HG02678 (cell line): ENCODE data around the gene CCDC120.
A peak's percentile ranks its signal among the peaks of the same experiment; 100 is the strongest.

Experiments used
- ATAC-seq: cut with Tn5 transposase; IDR thresholded peaks from one replicate; pipeline ENCODE4 v1.9.1; 2021; ENCODE audit warnings: mild to moderate bottlenecking, moderate library complexity; ENCODE audit not compliant: unreplicated experiment

Gene CCDC120

DNA sequence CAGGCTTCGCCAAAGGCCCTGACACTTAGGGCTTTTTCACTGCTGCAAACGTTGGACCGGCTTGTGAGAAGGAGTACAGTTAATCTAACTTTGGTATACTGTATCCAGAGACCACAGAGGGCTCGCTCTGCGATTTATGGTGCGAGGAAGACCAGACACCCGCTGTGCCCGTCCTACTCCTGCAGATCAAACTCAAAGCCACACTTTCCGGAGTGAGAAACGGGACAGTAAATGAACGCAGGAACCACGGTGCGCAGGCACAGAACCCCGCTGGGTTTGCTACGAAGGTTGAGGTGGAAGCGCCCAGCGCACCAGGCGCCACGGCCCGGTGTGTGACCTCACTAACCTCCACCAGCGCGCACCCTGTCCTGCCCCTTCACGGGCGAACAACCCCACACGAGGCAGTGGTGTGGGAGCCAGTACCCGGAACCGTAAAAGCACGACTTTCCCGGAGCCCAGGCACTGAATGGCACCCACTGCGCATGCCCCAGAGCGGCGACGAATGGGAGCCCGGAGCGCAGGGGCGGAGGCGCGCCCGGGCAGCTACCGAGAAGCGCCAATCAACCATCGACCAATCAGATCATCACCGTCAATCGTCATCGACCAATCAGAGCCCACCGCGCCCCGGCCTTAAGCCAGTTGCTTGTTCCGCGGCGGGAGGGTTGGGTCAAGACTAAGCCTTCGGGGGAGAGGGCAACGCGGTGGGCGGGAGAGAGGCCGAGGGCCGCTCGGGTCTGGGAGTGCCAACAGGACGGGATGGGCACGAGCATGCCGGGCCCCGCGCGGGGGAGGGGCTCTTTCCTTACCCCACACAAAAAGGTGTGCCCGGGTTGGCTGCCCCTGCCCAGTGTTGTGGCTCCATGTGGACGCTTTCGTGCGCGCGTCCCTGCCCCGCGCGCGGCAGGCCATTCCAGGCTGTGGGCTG, 42.2 kb downstream of the CCDC120 start:
- ATAC-seq: peak; percentile 94

DNA sequence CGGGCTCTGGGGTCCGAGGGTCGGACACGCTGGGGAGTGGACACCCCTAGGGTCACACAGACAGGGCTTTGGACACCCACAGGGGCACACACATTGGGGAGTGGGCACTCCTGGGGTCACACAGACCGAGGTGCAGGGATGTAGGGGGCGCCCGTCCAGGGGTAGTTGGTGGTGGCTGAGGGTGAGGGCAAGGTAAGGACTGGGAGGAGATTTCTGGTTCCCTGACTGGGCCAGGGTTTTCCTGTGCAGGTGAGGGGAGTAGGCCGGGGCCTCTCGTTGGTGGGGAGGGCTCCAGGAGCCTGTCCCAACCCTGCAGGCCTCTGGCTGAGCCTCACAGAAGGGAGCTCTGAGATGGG, 42.8 kb downstream of the CCDC120 start:
- ATAC-seq: no peak

DNA sequence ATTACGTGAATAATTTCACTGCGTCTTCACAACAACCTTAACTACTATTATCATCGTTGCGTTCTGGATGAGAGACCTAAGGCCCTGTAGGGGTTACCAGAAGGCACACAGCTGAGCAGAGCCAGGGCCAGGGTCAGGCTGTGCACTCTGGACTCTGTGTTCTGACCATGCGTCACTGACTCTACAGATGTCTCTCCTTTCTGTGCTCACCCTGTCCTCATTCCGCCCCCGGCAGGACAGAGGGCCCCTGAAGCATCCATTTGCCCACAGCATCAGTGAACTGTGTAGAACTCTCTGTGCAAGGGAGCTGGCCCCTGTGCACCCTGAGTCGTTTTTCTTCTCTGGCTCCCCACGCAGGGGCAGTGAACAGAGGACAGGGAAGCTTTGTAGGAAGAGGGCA, 43.4 kb downstream of the CCDC120 start:
- no peak for ATAC-seq

DNA sequence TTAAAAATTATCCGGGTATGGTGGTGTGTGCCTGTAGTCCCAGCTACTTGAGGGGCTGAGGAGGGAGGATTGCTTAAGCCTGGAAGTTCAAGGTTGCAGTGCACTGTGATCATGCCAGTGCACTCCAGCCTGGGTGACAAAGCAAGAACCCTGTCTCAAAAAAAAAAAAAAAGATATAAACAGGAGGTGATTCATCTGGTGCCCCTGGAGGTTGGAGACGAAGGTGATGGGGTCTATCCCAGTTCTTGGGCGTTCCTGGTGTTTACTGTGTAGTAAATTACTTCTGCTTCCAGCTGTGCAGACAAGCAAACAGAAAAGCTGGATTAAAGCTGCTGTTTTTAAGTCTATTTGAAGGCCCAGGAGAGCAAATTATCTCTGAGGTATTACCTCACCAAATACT, 44.8 kb downstream of the CCDC120 start:
- no peak for ATAC-seq

DNA sequence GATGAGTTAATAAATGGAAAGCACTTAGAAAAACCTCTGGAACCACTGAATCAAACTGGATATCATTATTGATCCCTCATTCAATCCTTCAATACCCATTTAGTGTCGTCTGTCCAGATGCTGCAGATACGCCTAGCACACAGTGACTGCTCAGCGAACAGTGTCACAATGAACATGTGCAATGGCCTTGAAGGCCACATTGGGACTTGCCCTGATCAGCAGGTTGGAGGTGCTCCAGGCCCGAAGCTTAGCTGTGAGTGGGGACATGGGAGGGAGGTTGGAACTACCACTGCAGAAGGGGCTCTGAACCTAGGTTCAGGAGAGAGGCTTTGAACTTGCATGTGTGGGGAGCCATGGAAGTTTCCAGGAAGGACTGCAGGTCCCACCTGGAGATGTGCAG, 47.5 kb downstream of the CCDC120 start:
- no peak for ATAC-seq

DNA sequence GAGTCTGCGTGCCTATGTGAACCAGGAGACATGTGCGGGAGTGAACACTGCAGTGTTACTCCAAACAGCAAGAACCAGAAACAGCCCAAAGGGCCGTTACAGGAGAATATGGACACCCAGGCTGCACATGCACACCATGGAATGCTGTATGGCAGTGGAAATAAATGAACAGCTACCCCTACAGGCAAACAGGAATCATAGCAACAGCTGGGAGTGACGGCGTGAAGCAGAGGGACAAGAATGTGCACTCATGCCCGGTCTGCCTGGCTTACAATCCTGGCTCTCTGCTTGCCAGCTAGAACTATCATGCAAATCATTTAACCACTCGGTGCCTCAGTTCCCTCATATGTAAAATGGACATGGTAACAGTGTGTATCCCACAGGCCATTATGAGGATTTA, 48.1 kb downstream of the CCDC120 start:
- no peak for ATAC-seq

- ATAC-seq: no peak
Observed at GRCh38 chrX:49108641-49109040, 49.8 kb downstream of the CCDC120 start.

- ATAC-seq: no peak
Observed at GRCh38 chrX:49110417-49110816, 51.6 kb downstream of the CCDC120 start.

DNA sequence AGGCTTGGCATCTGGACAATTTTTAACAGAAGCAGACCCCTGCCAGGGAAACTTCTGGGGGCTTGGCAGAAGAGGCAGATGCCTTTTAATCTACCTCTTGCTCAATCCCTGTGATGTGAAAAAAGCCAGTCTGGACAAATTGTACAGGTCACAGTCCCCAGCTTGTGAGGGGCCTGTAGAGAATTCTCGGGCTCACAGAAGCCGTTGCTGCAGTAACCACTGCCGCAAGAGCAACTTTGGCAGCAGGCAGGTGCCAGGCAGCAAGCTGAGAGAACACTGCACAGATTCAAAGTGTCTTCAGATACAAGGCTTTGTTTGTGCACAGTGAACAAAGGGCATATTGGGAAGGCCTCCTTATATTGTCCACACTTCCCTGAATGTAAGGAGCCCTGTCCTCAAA, 53.0 kb downstream of the CCDC120 start:
- no peak for ATAC-seq

DNA sequence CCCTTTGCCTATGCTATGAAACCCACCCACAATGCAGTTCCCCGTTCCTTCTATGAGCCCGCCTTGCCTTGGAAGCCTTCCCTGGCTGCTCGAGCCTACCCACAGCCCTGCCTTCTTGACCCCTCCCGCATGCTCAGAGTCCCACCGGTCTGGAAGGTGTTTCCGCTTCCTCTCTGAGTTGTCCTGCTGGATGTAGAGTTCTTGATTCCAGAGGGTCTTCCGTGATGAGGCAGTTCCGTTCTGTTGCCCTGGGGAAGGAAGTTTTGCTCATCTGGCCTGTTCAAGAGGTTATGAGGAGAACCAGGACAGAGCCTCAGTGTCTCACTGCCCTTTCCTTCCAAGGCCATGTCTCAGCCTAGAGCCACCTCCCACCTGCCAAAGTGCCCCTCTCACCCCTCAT, 57.3 kb downstream of the CCDC120 start:
- no peak for ATAC-seq

DNA sequence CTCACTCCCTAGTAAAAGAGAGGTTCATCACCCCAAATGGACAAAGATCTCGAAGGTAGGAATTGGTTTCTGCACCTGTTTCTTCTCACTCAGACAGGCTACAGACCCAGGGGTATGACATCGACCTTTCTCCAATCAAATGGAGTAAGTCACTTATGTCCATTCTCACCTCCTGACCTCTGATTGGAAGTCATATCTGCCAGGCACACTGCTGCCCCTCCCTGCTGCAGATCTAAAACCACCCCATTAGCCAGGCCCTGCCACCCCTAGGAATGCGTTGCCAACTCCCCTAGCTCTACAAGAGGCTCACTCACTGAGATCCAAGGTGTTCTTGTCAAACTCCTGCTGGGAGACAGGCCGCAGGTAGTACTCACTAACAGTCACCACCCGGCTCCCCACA, 57.9 kb downstream of the CCDC120 start:
- ATAC-seq: no peak

GRCh38 chrX:49117581-49117980, 58.8 kb downstream of the CCDC120 start:
- ATAC-seq: no peak
